HepG2 (cell line): Measurements from ENCODE around the gene VPS18. TPM values are rescaled to one million over a fixed set of nuclear protein-coding genes. Genes with fewer than 3 reads are reported as not detected.

ENCODE experiments used
- ARNT2 ChIP-seq: sonication (generic); formaldehyde crosslinking; IDR thresholded peaks from 2 replicates; pipeline ENCODE4 v1.8.0; 2022; ENCODE audit warnings: mild to moderate bottlenecking, low read depth, missing genetic modification reagents, moderate library complexity
- GATAD1 ChIP-seq: IDR thresholded peaks from 2 replicates; pipeline ENCODE4 v1.6.1; 2016; ENCODE audit warnings: missing genetic modification reagents, missing compliant biosample characterization
- GMEB1 ChIP-seq: sonication (generic); formaldehyde crosslinking; IDR thresholded peaks from 2 replicates; pipeline ENCODE4 v1.5.1; 2020; ENCODE audit warnings: missing genetic modification reagents, mild to moderate bottlenecking, borderline replicate concordance
- HMGXB3 ChIP-seq: sonication (generic); formaldehyde crosslinking; IDR thresholded peaks from 2 replicates; pipeline ENCODE4 v1.4.0; 2020; ENCODE audit warnings: missing genetic modification reagents, borderline replicate concordance
- RNF219 ChIP-seq: sonication (generic); formaldehyde crosslinking; IDR thresholded peaks from 2 replicates; pipeline ENCODE4 v1.5.0; 2020; ENCODE audit warnings: mild to moderate bottlenecking, missing genetic modification reagents
- THAP7 ChIP-seq: sonication (generic); formaldehyde crosslinking; IDR thresholded peaks from 2 replicates; pipeline ENCODE4 v1.8.1; 2023; ENCODE audit warnings: mild to moderate bottlenecking, missing genetic modification reagents
- ZBTB10 ChIP-seq: sonication (generic); formaldehyde crosslinking; IDR thresholded peaks from 2 replicates; pipeline ENCODE4 v1.4.0; 2020; ENCODE audit warnings: missing genetic modification reagents, borderline replicate concordance
- ZNF230 ChIP-seq: sonication (generic); formaldehyde crosslinking; IDR thresholded peaks from 2 replicates; pipeline ENCODE4 v1.4.0; 2020; ENCODE audit warnings: mild to moderate bottlenecking, missing genetic modification reagents
- ZNF33B ChIP-seq: sonication (generic); formaldehyde crosslinking; IDR thresholded peaks from 2 replicates; pipeline ENCODE4 v1.5.1; 2020; ENCODE audit warnings: mild to moderate bottlenecking, missing genetic modification reagents
- ZNF501 ChIP-seq: sonication (generic); formaldehyde crosslinking; IDR thresholded peaks from 2 replicates; pipeline ENCODE4 v1.5.1; 2020; ENCODE audit warnings: mild to moderate bottlenecking, moderate library complexity, missing genetic modification reagents
- ZNF672 ChIP-seq: sonication (generic); formaldehyde crosslinking; IDR thresholded peaks from 2 replicates; pipeline ENCODE4 v1.8.1; 2022; ENCODE audit warnings: missing genetic modification reagents
- polyA plus RNA-seq, 8 experiments: library from polyadenylated mRNA; depleted of rRNA in 3 of 8; stranded (reverse) in 7 of 8; unstranded in 1 of 8; fragments of >200 nt; fragmentation: Illumina TruSeq in 4 of 8; extraction: Trizol in 4 of 8; gene quantifications; 2 replicates each; pipeline versions ENCODE4 v1.2.1 to v1.2.3, GENCODE V29; 2011 to 2016; ENCODE audit warnings: low read depth in 4 of 8, missing spikeins in 1 of 8, mixed read lengths in 1 of 8; ENCODE audit not compliant: insufficient read depth in 1 of 8
- total RNA-seq, 5 experiments: library from RNA; depleted of rRNA; stranded (reverse); fragments of >200 nt; fragmentation: Illumina TruSeq; extraction: Trizol; gene quantifications; 2 replicates each; pipeline ENCODE4 v1.2.3, GENCODE V29; 2016; ENCODE audit warnings: low read depth in 1 of 5

The VPS18 gene
- total and polyA plus RNA-seq, 2 of the 13 experiments (the other 11 are each of a cell fraction or from before 2014, with no cell fraction given), result 5.8 to 17.0 TPM

- TF ChIP-seq RNF219 (no peak), ZNF672 (no peak), THAP7 (no peak), ZNF230 (CRISPR knock-in tag) (0 out of 2 replicates have a peak, but pooled peaks have one; percentile 34), GATAD1 (CRISPR knock-in tag) (no peak), ZBTB10 (CRISPR knock-in tag) (no peak; the same call in 1 of the 2 replicates), HMGXB3 (CRISPR knock-in tag) (no peak), GMEB1 (CRISPR knock-in tag) (0 out of 2 replicates have a peak, but pooled peaks have one; percentile 28), ZNF501 (CRISPR knock-in tag) (0 out of 2 replicates have a peak, but pooled peaks have one; percentile 37), ARNT2 (0 out of 2 replicates have a peak, but pooled peaks have one; percentile 46), ZNF33B (CRISPR knock-in tag) (no peak)
- TF ChIP-seq, all 625 proteins: peak for 81
These were observed 20.3 kb upstream of the VPS18 start, which contains the start of gene RHOV (continued) for GRCh38 chr15:40873694-40874561.
